Measurements from ENCODE around the gene CASKIN1.

The CASKIN1 gene

GRCh38 chr16:2177101-2177500, 19.3 kb downstream of the CASKIN1 start:
- no peak for DNase-seq (ENCODE audit: extremely low read depth, low read depth)
- TF ChIP-seq, protein P1, sequence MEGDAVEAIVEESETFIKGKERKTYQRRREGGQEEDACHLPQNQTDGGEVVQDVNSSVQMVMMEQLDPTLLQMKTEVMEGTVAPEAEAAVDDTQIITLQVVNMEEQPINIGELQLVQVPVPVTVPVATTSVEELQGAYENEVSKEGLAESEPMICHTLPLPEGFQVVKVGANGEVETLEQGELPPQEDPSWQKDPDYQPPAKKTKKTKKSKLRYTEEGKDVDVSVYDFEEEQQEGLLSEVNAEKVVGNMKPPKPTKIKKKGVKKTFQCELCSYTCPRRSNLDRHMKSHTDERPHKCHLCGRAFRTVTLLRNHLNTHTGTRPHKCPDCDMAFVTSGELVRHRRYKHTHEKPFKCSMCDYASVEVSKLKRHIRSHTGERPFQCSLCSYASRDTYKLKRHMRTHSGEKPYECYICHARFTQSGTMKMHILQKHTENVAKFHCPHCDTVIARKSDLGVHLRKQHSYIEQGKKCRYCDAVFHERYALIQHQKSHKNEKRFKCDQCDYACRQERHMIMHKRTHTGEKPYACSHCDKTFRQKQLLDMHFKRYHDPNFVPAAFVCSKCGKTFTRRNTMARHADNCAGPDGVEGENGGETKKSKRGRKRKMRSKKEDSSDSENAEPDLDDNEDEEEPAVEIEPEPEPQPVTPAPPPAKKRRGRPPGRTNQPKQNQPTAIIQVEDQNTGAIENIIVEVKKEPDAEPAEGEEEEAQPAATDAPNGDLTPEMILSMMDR (IDR thresholded peaks at IDR 0.05; ENCODE audit: low read depth, low read length): no peak

- DNase-seq (ENCODE audit: extremely low read depth, low read depth): no peak
Observed at GRCh38 chr16:2176047-2176446, 20.4 kb downstream of the CASKIN1 start.

DNA sequence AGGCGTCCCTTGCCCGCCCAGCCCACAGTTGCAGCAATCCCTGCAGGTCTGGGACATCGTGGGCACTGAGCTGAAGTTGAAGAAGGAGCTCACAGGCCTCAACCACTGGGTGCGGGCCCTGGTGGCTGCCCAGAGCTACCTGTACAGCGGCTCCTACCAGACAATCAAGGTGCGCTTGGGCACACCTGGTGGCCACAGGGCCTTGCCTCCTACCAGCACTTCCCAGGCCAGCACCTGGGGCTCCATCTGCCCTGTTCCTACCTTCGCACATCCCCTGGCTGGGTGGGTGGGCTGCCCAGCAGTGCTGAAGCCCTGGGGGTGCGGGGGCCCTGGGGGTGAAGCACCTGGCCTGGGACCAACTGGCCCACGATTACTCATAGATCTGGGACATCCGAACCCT, 21.0 kb downstream of the CASKIN1 start:
- TF ChIP-seq, protein P1 (IDR thresholded peaks at IDR 0.05; ENCODE audit: low read depth, low read length): no peak
- no peak for DNase-seq (ENCODE audit: extremely low read depth, low read depth)

More at GRCh38 chr16:2176047-2176446, 20.4 kb downstream of the CASKIN1 start:
- TF ChIP-seq, protein P1 (IDR thresholded peaks at IDR 0.05; ENCODE audit: low read depth, low read length): no peak

GRCh38 chr16:2174396-2175131, 21.8 kb downstream of the CASKIN1 start:
- DNase-seq (ENCODE audit: extremely low read depth, low read depth): no peak

DNA sequence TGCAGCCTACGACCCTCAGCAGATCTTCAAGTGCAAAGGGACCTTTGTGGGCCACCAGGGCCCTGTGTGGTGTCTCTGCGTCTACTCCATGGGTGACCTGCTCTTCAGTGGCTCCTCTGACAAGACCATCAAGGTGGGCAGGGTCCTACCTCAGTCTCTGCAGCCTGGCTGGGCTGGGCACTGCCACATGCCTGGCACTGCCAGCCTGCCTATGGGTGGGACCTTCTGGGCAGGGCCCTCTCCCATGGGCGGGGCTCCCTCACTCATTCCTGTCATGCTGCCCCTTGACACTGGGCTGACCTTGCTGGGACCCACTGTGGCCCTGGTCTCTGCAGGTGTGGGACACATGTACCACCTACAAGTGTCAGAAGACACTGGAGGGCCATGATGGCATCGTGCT, 22.5 kb downstream of the CASKIN1 start:
- DNase-seq (ENCODE audit: extremely low read depth, low read depth): no peak

More at GRCh38 chr16:2174396-2175131, 21.8 kb downstream of the CASKIN1 start:
- TF ChIP-seq, protein P1 (IDR thresholded peaks at IDR 0.05; ENCODE audit: low read depth, low read length): no peak

GRCh38 chr16:2173366-2173765, 23.0 kb downstream of the CASKIN1 start:
- DNase-seq (ENCODE audit: extremely low read depth, low read depth): no peak
- TF ChIP-seq, protein P1 (IDR thresholded peaks at IDR 0.05; ENCODE audit: low read depth, low read length): no peak

More for the DNA sequence above, 22.5 kb downstream of the CASKIN1 start:
- TF ChIP-seq, protein P1 (IDR thresholded peaks at IDR 0.05; ENCODE audit: low read depth, low read length): no peak

- TF ChIP-seq, protein P1 (IDR thresholded peaks at IDR 0.05; ENCODE audit: low read depth, low read length): no peak
- no peak for DNase-seq (ENCODE audit: extremely low read depth, low read depth)
Observed at GRCh38 chr16:2172688-2173335, 23.6 kb downstream of the CASKIN1 start.
